Measurements from ENCODE around the gene GPR37. TPM values are rescaled to one million over a fixed set of nuclear protein-coding genes. Genes with fewer than 3 reads are reported as not detected.

Gene GPR37
- total RNA-seq, 1 experiment from 2014 or later: 1.3 TPM

DNA sequence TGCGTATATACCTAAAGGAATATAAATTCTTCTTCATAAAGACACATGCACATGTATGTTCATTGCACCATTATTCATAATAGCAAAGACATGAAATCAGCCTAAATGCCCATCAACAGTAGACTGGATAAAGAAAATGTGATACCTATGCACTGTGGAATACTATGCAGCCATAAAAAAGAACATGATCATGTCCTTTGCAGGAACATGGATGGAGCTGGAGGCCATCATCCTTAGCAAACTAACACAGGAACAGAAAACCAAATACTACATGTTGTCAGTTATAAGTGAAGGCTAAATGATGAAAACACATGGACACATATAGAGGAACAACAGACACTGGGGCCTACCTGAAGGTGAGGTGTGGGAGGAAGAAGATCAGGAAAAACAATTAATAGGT is 48.7 kb downstream of the GPR37 start:
- POLR2A ChIA-PET: no interaction called here

DNA sequence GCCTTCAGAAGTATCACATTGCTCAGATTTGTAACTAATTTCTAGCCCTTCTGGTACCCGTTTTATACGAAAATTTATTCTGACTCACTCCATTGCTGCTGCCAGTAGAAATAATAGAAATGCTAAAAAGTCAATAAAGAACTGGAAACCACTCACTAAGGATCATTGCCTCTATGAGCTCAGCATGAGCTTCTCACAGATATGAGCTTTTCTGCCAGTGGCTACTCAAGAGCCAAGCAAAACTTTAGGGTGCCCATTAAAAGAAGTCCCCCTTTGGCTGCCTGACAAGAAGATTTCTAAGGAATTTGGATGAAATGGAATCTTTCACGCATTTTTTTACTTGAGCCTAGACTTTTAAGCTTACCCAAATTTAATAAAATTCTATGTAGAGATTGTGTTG is 52.5 kb downstream of the GPR37 start:
- H3K36me3 ChIP-seq (ENCODE audit: control insufficient read depth, insufficient read depth, low read length): no peaks in the 10 kb centered on the region
- no peak overlapping the region for H3K27ac ChIP-seq (ENCODE audit: low read length)
- no peaks in the 10 kb centered on the region for H3K27me3 ChIP-seq (ENCODE audit: control insufficient read depth, insufficient read depth, low read length)
- TF ChIP-seq, protein P1, sequence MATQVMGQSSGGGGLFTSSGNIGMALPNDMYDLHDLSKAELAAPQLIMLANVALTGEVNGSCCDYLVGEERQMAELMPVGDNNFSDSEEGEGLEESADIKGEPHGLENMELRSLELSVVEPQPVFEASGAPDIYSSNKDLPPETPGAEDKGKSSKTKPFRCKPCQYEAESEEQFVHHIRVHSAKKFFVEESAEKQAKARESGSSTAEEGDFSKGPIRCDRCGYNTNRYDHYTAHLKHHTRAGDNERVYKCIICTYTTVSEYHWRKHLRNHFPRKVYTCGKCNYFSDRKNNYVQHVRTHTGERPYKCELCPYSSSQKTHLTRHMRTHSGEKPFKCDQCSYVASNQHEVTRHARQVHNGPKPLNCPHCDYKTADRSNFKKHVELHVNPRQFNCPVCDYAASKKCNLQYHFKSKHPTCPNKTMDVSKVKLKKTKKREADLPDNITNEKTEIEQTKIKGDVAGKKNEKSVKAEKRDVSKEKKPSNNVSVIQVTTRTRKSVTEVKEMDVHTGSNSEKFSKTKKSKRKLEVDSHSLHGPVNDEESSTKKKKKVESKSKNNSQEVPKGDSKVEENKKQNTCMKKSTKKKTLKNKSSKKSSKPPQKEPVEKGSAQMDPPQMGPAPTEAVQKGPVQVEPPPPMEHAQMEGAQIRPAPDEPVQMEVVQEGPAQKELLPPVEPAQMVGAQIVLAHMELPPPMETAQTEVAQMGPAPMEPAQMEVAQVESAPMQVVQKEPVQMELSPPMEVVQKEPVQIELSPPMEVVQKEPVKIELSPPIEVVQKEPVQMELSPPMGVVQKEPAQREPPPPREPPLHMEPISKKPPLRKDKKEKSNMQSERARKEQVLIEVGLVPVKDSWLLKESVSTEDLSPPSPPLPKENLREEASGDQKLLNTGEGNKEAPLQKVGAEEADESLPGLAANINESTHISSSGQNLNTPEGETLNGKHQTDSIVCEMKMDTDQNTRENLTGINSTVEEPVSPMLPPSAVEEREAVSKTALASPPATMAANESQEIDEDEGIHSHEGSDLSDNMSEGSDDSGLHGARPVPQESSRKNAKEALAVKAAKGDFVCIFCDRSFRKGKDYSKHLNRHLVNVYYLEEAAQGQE (IDR thresholded peaks at IDR 0.05; ENCODE audit: insufficient read depth in 1 of 2, low read depth in 2 of 2, low read length in 1 of 2): no peak
- no peak for TF ChIP-seq POLR2AphosphoS5 (IDR thresholded peaks at IDR 0.05; ENCODE audit: low read depth, low read length)
- TF ChIP-seq, protein P2, sequence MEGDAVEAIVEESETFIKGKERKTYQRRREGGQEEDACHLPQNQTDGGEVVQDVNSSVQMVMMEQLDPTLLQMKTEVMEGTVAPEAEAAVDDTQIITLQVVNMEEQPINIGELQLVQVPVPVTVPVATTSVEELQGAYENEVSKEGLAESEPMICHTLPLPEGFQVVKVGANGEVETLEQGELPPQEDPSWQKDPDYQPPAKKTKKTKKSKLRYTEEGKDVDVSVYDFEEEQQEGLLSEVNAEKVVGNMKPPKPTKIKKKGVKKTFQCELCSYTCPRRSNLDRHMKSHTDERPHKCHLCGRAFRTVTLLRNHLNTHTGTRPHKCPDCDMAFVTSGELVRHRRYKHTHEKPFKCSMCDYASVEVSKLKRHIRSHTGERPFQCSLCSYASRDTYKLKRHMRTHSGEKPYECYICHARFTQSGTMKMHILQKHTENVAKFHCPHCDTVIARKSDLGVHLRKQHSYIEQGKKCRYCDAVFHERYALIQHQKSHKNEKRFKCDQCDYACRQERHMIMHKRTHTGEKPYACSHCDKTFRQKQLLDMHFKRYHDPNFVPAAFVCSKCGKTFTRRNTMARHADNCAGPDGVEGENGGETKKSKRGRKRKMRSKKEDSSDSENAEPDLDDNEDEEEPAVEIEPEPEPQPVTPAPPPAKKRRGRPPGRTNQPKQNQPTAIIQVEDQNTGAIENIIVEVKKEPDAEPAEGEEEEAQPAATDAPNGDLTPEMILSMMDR (IDR thresholded peaks at IDR 0.05): no peak
- no peak for TF ChIP-seq SIN3A (IDR thresholded peaks at IDR 0.05; ENCODE audit: borderline replicate concordance, insufficient read depth, low read depth, low read length)
- no peak for TF ChIP-seq TCF7L2 (IDR thresholded peaks at IDR 0.05; ENCODE audit: low read depth, low read length)
- ChIA-PET CTCF (no interaction called here), POLR2A (no interaction called here)
- BruUV-seq (replicated peaks): no TSS peak
- in situ Hi-C loops (cut with HindIII; ENCODE audit: low pct_unique_long_range_greater_than_20kb, low sequenced_read_pairs) (no loop called here), intact Hi-C loops (cut with micrococcal nuclease; ENCODE audit: unreplicated experiment) (no loop called here)
- H3K4me3 ChIP-seq (ENCODE audit: low read depth in 2 of 2, low read length in 2 of 2): no peak overlapping the region
- ATAC-seq (no peak), DNase-seq (ENCODE audit: low read depth, low spot score) (no peak)
- H3K4me1 ChIP-seq (ENCODE audit: control insufficient read depth, insufficient read depth, low read length): no peaks in the 10 kb centered on the region
- peaks cover 6% of the 10 kb centered on the region for H3K9me3 ChIP-seq (ENCODE audit: control insufficient read depth, insufficient read depth, low read depth, low read length)

More for the DNA sequence above, 48.7 kb downstream of the GPR37 start:
- Histone ChIP-seq H3K9me3 (ENCODE audit: control insufficient read depth, insufficient read depth, low read depth, low read length) (no peaks in the 10 kb centered on the region; the same call in 1 of the 2 replicates), H3K4me3 (ENCODE audit: low read depth in 2 of 2, low read length in 2 of 2) (no peak overlapping the region), H3K4me1 (ENCODE audit: control insufficient read depth, insufficient read depth, low read length) (no peaks in the 10 kb centered on the region), H3K36me3 (ENCODE audit: control insufficient read depth, insufficient read depth, low read length) (no peaks in the 10 kb centered on the region), H3K27ac (ENCODE audit: low read length) (no peak overlapping the region), H3K27me3 (ENCODE audit: control insufficient read depth, insufficient read depth, low read length) (no peaks in the 10 kb centered on the region)
- intact Hi-C loops (cut with micrococcal nuclease; ENCODE audit: unreplicated experiment): no loop called here
- DNase-seq (ENCODE audit: low read depth, low spot score) (no peak), ATAC-seq (no peak)
- in situ Hi-C loops (cut with HindIII; ENCODE audit: low pct_unique_long_range_greater_than_20kb, low sequenced_read_pairs): no loop called here
- TF ChIP-seq, protein P2 (IDR thresholded peaks at IDR 0.05): no peak
- TF ChIP-seq TCF7L2 (IDR thresholded peaks at IDR 0.05; ENCODE audit: low read depth, low read length) (no peak), POLR2AphosphoS5 (IDR thresholded peaks at IDR 0.05; ENCODE audit: low read depth, low read length) (no peak), SIN3A (IDR thresholded peaks at IDR 0.05; ENCODE audit: borderline replicate concordance, insufficient read depth, low read depth, low read length) (no peak)
- TF ChIP-seq, protein P1 (IDR thresholded peaks at IDR 0.05; ENCODE audit: insufficient read depth in 1 of 2, low read depth in 2 of 2, low read length in 1 of 2): no peak
- CTCF ChIA-PET: no interaction called here
- no TSS peak for BruUV-seq (replicated peaks)

Measured in Panc1 (cell line).